NCI-H2171 (cell line): ENCODE data around the gene PRDX6.
"Not testable (repeated sequence)": the region's sequence is repeated elsewhere in the genome, so short reads cannot be mapped to it uniquely, and the experiment has no call there.

Experiments used
- DNase-seq: peaks from one replicate; lab custom pipeline; 2025; lab: John Stamatoyannopoulos, UW

PRDX6 gene, protein sequence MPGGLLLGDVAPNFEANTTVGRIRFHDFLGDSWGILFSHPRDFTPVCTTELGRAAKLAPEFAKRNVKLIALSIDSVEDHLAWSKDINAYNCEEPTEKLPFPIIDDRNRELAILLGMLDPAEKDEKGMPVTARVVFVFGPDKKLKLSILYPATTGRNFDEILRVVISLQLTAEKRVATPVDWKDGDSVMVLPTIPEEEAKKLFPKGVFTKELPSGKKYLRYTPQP

GRCh38 chr1:173477286-173478093, at the start of gene PRDX6:
Gene PRDX6, plus strand, starts transcription at chr1:173477335. Its CDS starts 63 bp downstream, at chr1:173477398.
- DNase-seq: no peak

DNA sequence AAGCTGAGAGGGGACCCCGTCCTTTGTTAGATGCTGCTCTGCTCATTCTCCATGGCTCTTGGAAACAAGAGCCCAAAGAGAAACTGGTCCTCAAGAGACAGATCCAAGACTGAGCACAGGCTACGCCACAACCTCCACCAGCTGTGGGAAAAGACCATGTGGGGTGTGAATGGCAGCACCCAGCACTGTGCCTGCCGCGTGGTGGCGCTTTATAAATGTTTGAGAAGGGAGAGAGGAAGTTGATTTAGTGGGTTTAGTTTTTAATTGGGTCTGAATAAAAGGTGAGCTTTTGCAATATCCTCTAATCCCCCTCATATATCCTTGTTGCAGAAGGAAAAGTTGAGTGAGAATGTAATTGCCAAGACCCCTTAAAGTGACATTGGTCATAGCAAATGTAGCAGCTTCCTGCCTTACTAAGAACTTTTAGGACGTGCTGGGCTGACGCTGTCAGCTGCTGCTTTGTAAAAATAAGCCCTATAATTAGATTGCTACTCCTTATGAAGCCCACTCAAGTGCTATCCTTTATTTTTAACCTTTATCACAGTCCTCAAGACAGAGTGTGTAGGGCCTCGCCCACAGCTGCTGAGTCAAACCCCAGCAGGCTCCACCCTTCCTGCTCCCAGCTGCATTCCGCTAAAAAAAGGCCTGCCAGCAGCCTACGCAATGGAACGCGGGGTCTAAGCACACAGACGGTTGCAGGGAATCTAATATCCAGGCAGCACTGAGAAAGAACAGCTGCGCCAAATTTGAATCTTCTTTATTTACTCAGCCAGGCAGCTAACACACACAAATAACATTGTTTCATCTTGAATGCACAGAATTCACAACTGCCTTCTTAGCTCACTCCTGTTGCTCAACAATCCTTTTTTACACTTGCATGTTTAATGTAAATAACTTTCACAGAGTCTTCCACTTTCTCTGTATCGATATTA, 47.4 kb upstream of the PRDX6 start:
- DNase-seq: peak; percentile 85

GRCh38 chr1:173430677-173431303, 46.3 kb upstream of the PRDX6 start:
- DNase-seq: no peak

DNA sequence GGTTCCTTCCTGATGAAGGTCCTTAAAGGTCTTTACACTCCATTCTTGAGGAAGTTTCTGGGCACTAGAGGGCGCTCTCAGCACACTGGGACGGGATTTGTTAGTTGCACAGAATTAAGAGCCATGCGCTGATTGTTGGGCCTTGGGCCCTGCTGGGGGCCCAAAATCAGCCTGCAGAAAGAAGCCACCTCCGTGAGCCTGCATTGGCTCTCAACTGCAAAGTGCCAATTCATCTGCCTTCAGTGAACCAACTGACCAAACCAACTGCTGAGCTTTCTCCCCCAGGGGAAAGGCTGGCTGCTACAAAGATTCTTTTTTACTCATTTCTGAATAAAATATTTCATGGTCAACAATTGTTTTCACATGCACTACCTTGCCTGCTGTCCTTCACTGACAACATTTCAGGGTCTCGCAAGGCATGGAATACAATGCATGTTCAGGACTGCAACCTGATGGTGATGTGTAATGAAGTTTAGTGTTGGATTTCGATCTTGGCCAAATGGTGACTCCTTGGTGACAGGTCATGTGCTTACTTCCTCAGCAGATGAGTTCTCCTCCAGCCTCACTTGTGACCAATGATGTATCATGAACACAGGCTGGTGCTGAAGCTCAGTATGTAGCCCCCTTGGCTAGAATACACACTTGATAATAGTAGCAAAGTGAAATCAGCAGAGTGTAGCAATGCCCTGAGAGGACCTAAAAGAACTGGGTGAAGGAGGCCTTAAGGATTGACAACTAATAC, 45.7 kb upstream of the PRDX6 start:
- DNase-seq: peak; percentile 49

GRCh38 chr1:173432331-173432730, 44.8 kb upstream of the PRDX6 start:
- DNase-seq: no peak

GRCh38 chr1:173433751-173434326, 43.3 kb upstream of the PRDX6 start:
- DNase-seq: no peak

- no peak for DNase-seq
These were observed 40.2 kb upstream of the PRDX6 start for GRCh38 chr1:173436841-173437428.

- no peak for DNase-seq
These were observed 38.5 kb upstream of the PRDX6 start for GRCh38 chr1:173438675-173439074.

DNA sequence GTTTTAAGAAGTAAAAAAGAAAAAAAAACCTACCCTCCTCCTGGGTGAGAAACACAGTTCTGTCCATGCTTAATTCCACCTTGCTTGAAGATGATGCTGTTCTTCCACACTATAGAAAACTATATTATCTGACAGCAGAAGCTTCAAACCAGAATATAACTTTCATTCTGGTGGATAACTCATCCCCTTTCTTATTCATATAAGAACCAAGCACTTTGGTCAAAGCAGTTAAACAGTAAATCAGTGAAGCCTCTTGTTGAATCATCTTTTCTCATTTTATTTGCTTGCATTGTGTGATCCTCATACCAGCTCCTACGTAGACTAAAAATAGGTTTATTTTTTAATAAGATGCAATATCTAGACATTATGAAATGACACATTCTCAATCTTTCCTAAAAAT, 36.7 kb upstream of the PRDX6 start:
- DNase-seq: no peak

- no peak for DNase-seq
These were observed 32.4 kb upstream of the PRDX6 start for GRCh38 chr1:173444757-173445156.

DNA sequence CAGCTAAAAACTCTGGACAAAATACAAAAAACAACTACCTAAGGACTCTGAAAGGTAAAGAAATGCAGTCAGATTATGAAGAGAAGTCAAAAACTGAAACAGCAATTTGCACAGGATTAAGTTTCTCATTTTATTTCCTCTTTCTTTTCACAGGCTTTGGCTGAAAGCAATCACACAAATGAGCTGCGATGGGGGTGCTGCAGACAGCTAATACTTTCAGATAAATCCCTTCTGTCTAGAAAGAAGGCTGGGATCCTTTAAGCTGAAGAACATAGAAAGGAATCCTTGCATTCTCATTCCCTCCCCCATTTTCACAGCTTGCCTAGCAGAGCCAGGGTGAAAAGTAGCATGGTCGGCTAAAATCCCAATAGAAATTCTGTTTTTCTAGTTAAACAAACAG, 32.0 kb upstream of the PRDX6 start:
- no peak for DNase-seq

DNA sequence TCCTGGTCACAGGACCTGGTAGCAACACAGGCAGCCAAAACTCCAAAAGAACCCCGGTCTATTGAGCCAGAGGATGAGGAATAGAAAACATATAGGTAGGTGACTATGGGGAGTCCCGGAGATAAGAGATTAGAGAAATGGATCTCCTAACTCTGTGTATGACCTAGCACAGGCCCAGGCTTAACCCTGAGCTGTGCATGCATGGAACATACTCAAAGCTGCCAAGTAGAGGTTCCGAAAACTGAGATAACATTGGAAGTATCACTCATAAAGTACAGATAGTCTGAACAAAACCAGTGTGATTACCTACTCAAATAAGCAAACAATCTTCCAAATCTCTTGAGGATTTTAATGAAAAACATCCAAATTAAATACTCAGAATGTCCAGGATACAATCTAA, 31.5 kb upstream of the PRDX6 start:
- DNase-seq: no peak

DNA sequence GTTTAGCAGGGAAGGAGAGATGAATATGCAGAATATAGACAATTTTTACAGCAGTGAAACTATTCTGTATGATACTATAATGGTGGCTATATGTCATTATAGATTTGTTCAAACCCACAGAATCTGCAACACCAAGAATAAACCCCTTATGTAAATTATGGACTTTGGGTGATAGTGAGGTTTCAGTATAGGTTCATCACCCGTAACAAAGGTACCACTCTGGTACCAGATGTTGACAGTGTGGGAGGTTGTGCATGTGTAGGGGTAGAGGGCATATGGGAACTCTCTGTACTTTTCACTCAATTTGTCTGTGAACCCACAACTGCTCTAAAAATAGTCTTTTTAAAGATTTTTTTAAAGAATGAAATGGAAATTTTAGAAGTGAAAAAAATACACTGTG, 29.9 kb upstream of the PRDX6 start:
- DNase-seq: no peak

DNA sequence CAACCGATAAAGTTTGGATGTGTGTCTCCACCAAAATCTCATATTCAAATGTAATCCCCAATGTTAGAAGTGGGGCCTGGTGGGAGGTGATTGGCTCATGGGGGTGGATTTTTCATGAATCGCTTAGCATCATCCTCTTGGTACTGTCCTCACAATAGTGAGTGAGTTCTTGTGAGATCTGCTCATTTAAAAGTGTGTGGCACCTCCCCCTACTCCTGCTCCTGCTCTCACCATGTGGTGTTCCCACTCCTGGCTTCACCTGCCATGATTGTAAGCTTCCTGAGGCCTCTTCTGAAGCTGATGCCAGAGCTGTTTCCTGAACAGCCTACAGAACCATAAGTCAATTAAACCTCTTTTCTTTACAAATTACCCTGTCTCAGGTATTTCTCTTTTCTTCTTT, 28.2 kb upstream of the PRDX6 start:
- DNase-seq: no peak

DNA sequence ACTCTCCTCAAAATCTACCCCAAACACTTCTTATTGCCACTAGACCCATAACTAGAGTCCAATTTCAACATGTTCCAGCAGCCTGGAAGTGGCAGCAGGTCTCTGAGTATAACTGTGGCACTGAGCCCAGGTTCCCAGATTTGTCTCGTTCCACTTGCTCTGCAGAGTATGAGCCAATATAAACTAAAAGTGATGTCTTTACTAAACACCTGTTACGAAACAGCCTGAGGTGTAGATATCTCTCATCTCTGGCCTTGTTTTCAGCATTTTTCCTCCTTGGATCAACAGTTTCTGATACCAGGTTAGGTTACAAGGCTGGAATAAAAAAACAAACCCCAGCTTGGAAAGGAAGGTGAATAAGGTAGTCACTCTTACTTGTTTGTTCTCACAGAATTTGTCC, 25.2 kb upstream of the PRDX6 start:
- DNase-seq: peak; percentile 45

DNA sequence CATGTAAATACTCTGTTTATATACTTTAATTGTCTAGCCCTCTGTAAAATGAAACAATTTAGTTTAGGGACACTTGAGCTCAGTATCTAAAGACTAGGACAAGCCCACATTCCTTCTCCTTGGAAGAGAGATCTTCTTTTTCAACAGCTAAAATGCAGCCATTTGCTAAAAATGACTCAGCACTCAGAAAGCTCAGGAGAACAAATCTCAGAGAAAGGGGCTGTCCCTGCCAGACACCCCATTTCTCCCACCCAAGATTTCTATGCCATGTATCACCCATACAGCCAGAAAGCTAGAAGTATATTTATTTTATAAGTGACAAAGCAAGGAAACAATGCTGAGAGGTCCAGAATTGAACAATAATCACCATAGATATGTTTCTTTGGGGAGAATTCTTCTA, 23.2 kb upstream of the PRDX6 start:
- no peak for DNase-seq

GRCh38 chr1:173454966-173455524, 22.1 kb upstream of the PRDX6 start:
- DNase-seq: no peak

GRCh38 chr1:173459885-173460284, 17.2 kb upstream of the PRDX6 start:
- no peak for DNase-seq

DNA sequence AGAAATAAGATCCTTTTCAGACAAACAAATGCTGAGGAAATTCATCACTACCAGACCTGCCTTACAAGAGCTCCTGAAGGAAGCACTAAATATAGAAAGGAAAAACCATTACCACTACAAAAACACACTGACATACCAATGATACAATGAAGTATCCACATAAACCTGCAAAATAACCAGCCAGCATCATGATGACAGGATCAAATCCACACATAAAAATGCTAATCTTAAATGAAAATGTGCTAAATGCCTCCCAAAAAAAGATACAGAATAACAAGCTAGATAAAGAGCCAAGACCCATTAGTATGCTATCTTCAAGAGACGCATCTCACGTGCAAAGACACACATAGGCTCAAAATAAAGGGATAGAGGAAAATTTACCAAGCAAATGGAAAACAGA, 14.5 kb upstream of the PRDX6 start:
- not testable (repeated sequence) for DNase-seq

DNA sequence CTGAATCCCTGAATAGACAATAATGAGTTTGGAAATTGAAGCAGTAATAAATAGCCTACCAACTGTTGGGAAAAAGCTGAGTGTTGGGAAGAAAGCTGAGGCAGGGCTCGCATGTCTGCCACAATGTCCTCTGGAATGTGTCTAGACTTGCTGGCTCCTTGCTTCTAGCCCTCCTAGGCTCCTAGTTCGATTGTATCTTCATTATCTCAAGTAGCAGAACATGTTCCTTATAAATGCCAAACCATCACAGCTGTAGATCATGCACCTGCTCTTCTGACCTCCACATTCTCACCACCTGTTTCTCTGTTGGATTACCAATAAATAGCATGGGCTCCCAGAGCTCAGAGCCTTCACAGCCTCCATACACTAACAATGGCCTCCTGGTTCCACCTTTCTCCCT, 12.9 kb upstream of the PRDX6 start:
- not testable (repeated sequence) for DNase-seq
